ENCODE data around the gene HAUS7.

The HAUS7 gene

GRCh38 chrX:153457827-153458466 is 12.4 kb downstream of the HAUS7 start:
- Histone ChIP-seq H3K9me3 (no peaks in the 10 kb centered on the region), H3K4me3 (ENCODE audit: low read depth, low read length) (no peak overlapping the region), H3K27me3 (no peaks in the 10 kb centered on the region), H3K4me1 (no peaks in the 10 kb centered on the region), H3K36me3 (no peaks in the 10 kb centered on the region; the same call in 1 of the 2 replicates)
- DNase-seq = no peak
- no peak for TF ChIP-seq CTCF (IDR thresholded peaks at IDR 0.05; ENCODE audit: low read depth, low read length)

GRCh38 chrX:153457136-153457825 is 13.1 kb downstream of the HAUS7 start:
- no peak for TF ChIP-seq CTCF (IDR thresholded peaks at IDR 0.05; ENCODE audit: low read depth, low read length)
- DNase-seq = no peak
- H3K4me3 ChIP-seq (ENCODE audit: low read depth, low read length) = no peak overlapping the region
- H3K9me3 ChIP-seq = no peaks in the 10 kb centered on the region
- no peaks in the 10 kb centered on the region for H3K27me3 ChIP-seq
- no peaks in the 10 kb centered on the region; the same call in 1 of the 2 replicates for H3K36me3 ChIP-seq
- no peaks in the 10 kb centered on the region for H3K4me1 ChIP-seq

GRCh38 chrX:153456704-153457103 is 13.7 kb downstream of the HAUS7 start:
- no peak for DNase-seq
- H3K27me3 ChIP-seq = no peaks in the 10 kb centered on the region
- no peak for TF ChIP-seq CTCF (IDR thresholded peaks at IDR 0.05; ENCODE audit: low read depth, low read length)

GRCh38 chrX:153456161-153456560 is 14.2 kb downstream of the HAUS7 start:
- no peaks in the 10 kb centered on the region for H3K4me1 ChIP-seq
- no peak for TF ChIP-seq CTCF (IDR thresholded peaks at IDR 0.05; ENCODE audit: low read depth, low read length)
- no peak overlapping the region for H3K4me3 ChIP-seq (ENCODE audit: low read depth, low read length)
- H3K9me3 ChIP-seq = no peaks in the 10 kb centered on the region
- H3K36me3 ChIP-seq = no peaks in the 10 kb centered on the region; the same call in 1 of the 2 replicates
- no peaks in the 10 kb centered on the region for H3K27me3 ChIP-seq
- no peak for DNase-seq

More at GRCh38 chrX:153456704-153457103, 13.7 kb downstream of the HAUS7 start:
- no peak overlapping the region for H3K4me3 ChIP-seq (ENCODE audit: low read depth, low read length)
- H3K4me1 ChIP-seq = no peaks in the 10 kb centered on the region
- H3K36me3 ChIP-seq = no peaks in the 10 kb centered on the region; the same call in 1 of the 2 replicates
- H3K9me3 ChIP-seq = no peaks in the 10 kb centered on the region

GRCh38 chrX:153455571-153455970 is 14.8 kb downstream of the HAUS7 start:
- H3K27me3 ChIP-seq = no peaks in the 10 kb centered on the region
- DNase-seq = peak; percentile 33
- no peaks in the 10 kb centered on the region; the same call in 1 of the 2 replicates for H3K36me3 ChIP-seq
- no peak overlapping the region for H3K4me3 ChIP-seq (ENCODE audit: low read depth, low read length)
- H3K9me3 ChIP-seq = no peaks in the 10 kb centered on the region
- H3K4me1 ChIP-seq = no peaks in the 10 kb centered on the region
- no peak for TF ChIP-seq CTCF (IDR thresholded peaks at IDR 0.05; ENCODE audit: low read depth, low read length)
